Measurements from ENCODE around the gene LGALS1.
A peak's percentile ranks its signal among the peaks of the same experiment; 100 is the strongest.

LGALS1 gene

GRCh38 chr22:37633625-37634416, 41.6 kb upstream of the LGALS1 start:
- Histone ChIP-seq H3K79me2 (ENCODE audit: insufficient read depth, low read length) (no peaks in the 10 kb centered on the region), H2AFZ (ENCODE audit: low read depth, low read length) (no peak overlapping the region), H3K9me3 (ENCODE audit: insufficient read depth, low read length, severe bottlenecking) (no peaks in the 10 kb centered on the region), H3K4me1 (ENCODE audit: insufficient read depth, low read length) (peaks cover 31% of the 10 kb centered on the region), H4K20me1 (ENCODE audit: insufficient read depth, low read length) (peaks cover 7% of the 10 kb centered on the region), H3K27ac (ENCODE audit: low read length) (no peak overlapping the region), H3K9ac (ENCODE audit: low read depth, low read length) (no peak overlapping the region), H3K36me3 (ENCODE audit: insufficient read depth, low read length) (peaks cover 37% of the 10 kb centered on the region), H3K4me2 (ENCODE audit: insufficient read depth, low read length) (no peak overlapping the region), H3K4me3 (ENCODE audit: low read depth in 1 of 2, low read length in 2 of 2) (no peak overlapping the region), H3K27me3 (ENCODE audit: insufficient read depth, low read length, poor library complexity) (no peaks in the 10 kb centered on the region)
- TF ChIP-seq EZH2 (IDR thresholded peaks at IDR 0.05; ENCODE audit: borderline replicate concordance, low read depth, low read length, severe bottlenecking) (no peak), CTCF (IDR thresholded peaks at IDR 0.05; ENCODE audit: borderline replicate concordance, extremely low read depth, low read length, poor library complexity, severe bottlenecking) (no peak)
- DNase-seq (peak; percentile 17), ATAC-seq (ENCODE audit: insufficient read depth, low read depth) (no peak)

GRCh38 chr22:37634417-37634924, 41.0 kb upstream of the LGALS1 start:
- Histone ChIP-seq H3K27me3 (ENCODE audit: insufficient read depth, low read length, poor library complexity) (no peaks in the 10 kb centered on the region), H3K79me2 (ENCODE audit: insufficient read depth, low read length) (no peaks in the 10 kb centered on the region), H4K20me1 (ENCODE audit: insufficient read depth, low read length) (peaks cover 7% of the 10 kb centered on the region), H2AFZ (ENCODE audit: low read depth, low read length) (no peak overlapping the region), H3K27ac (ENCODE audit: low read length) (no peak overlapping the region), H3K9ac (ENCODE audit: low read depth, low read length) (no peak overlapping the region), H3K4me3 (ENCODE audit: low read depth in 1 of 2, low read length in 2 of 2) (no peak overlapping the region), H3K36me3 (ENCODE audit: insufficient read depth, low read length) (peaks cover 32% of the 10 kb centered on the region), H3K4me2 (ENCODE audit: insufficient read depth, low read length) (no peak overlapping the region), H3K4me1 (ENCODE audit: insufficient read depth, low read length) (peaks cover 38% of the 10 kb centered on the region), H3K9me3 (ENCODE audit: insufficient read depth, low read length, severe bottlenecking) (no peaks in the 10 kb centered on the region)
- DNase-seq = no peak
- TF ChIP-seq CTCF (IDR thresholded peaks at IDR 0.05; ENCODE audit: borderline replicate concordance, extremely low read depth, low read length, poor library complexity, severe bottlenecking) (peak; percentile 20), EZH2 (IDR thresholded peaks at IDR 0.05; ENCODE audit: borderline replicate concordance, low read depth, low read length, severe bottlenecking) (no peak)
- ATAC-seq (ENCODE audit: insufficient read depth, low read depth) = no peak

- H2AFZ ChIP-seq (ENCODE audit: low read depth, low read length) = no peak overlapping the region
- H3K36me3 ChIP-seq (ENCODE audit: insufficient read depth, low read length) = peaks cover 25% of the 10 kb centered on the region
- H3K27ac ChIP-seq (ENCODE audit: low read length) = no peak overlapping the region
- TF ChIP-seq CTCF (IDR thresholded peaks at IDR 0.05; ENCODE audit: borderline replicate concordance, extremely low read depth, low read length, poor library complexity, severe bottlenecking) (no peak), EZH2 (IDR thresholded peaks at IDR 0.05; ENCODE audit: borderline replicate concordance, low read depth, low read length, severe bottlenecking) (no peak)
- H3K9me3 ChIP-seq (ENCODE audit: insufficient read depth, low read length, severe bottlenecking) = no peaks in the 10 kb centered on the region
- peaks cover 3% of the 10 kb centered on the region for H3K27me3 ChIP-seq (ENCODE audit: insufficient read depth, low read length, poor library complexity)
- peaks cover 43% of the 10 kb centered on the region for H3K4me1 ChIP-seq (ENCODE audit: insufficient read depth, low read length)
- no peak overlapping the region for H3K4me2 ChIP-seq (ENCODE audit: insufficient read depth, low read length)
- DNase-seq (no peak), ATAC-seq (ENCODE audit: insufficient read depth, low read depth) (no peak)
- peaks cover 7% of the 10 kb centered on the region for H4K20me1 ChIP-seq (ENCODE audit: insufficient read depth, low read length)
- no peak overlapping the region for H3K9ac ChIP-seq (ENCODE audit: low read depth, low read length)
- H3K4me3 ChIP-seq (ENCODE audit: low read depth in 1 of 2, low read length in 2 of 2) = no peak overlapping the region
- H3K79me2 ChIP-seq (ENCODE audit: insufficient read depth, low read length) = no peaks in the 10 kb centered on the region
Observed at GRCh38 chr22:37635157-37635556, 40.3 kb upstream of the LGALS1 start.
